Upper lobe of left lung (tissue), 6 donors: Measurements from ENCODE around the gene EIF5A2. TPM values are rescaled to one million over a fixed set of nuclear protein-coding genes. Genes with fewer than 3 reads are reported as not detected.
"Not testable (repeated sequence)": the region's sequence is repeated elsewhere in the genome, so short reads cannot be mapped to it uniquely, and the experiment has no call there.

Source experiments
- ATAC-seq, 2 donors: fragments of 200-7000 bp; cut with Tn5 transposase; one replicate each; pipeline ENCODE4 v1.9.1; 2022; ENCODE audit warnings: mild to moderate bottlenecking in 2 of 2, moderate library complexity in 2 of 2; ENCODE audit not compliant: low FRiP score in 2 of 2
- DNase-seq, 2 donors: peaks; one replicate each; pipeline ENCODE4 v3.0.0-alpha.2; 2019 to 2020
- H3K27ac ChIP-seq, 4 donors: fragments of 200-600 bp; sonication (generic); one replicate each; pipeline ENCODE4 v1.5.1; 2016 to 2019
- H3K27me3 ChIP-seq, 4 donors: fragments of 200-600 bp; sonication (generic); one replicate each; pipeline ENCODE4 v1.5.1; 2017 to 2019
- H3K36me3 ChIP-seq, 4 donors: fragments of 200-600 bp; sonication (generic); one replicate each; pipeline ENCODE4 v1.5.1; 2016 to 2019
- H3K4me1 ChIP-seq, 4 donors: fragments of 200-600 bp; sonication (generic); one replicate each; pipeline ENCODE4 v1.5.1; 2018 to 2019
- H3K4me3 ChIP-seq, 4 donors: fragments of 200-600 bp; sonication (generic); one replicate each; pipeline ENCODE4 v1.5.1; 2017 to 2019; ENCODE audit warnings: mild to moderate bottlenecking in 2 of 4, moderate library complexity in 1 of 4
- H3K9me3 ChIP-seq, 4 donors: fragments of 200-600 bp; sonication (generic); one replicate each; pipeline ENCODE4 v1.5.1; 2018 to 2019
- EP300 ChIP-seq, 4 donors: sonication (generic); formaldehyde crosslinking; IDR thresholded peaks; one replicate each; pipeline ENCODE4 v1.5.1; 2017; ENCODE audit warnings: antibody characterized with exemption in 4 of 4, control low read depth in 2 of 4
- POLR2A ChIP-seq, 4 donors: fragments of 450-650 bp; IDR thresholded peaks; one replicate each; pipeline ENCODE4 v1.5.1; 2016 to 2017; ENCODE audit warnings: antibody characterized with exemption in 4 of 4, mild to moderate bottlenecking in 2 of 4
- POLR2AphosphoS5 ChIP-seq, 2 donors: sonication (generic); formaldehyde crosslinking; IDR thresholded peaks; one replicate each; pipeline ENCODE4 v1.5.1; 2017; ENCODE audit warnings: antibody characterized with exemption in 2 of 2
- WGBS, 2 donors: methylation state at CpG; one replicate each; pipeline ENCODE4 v1.1.5; 2017 to 2018; 5-methylcytosine and 5-hydroxymethylcytosine counted together
- total RNA-seq, 6 donors: library from RNA; depleted of rRNA in 4 of 6; stranded (reverse); fragments of >200 nt in 4 of 6; gene quantifications; one replicate each; pipeline versions ENCODE4 v1.1.0 to v1.2.1, GENCODE V29; 2016 to 2021
- TF ChIP-seq, protein P1 (sequence below), 6 experiments: fragments of 450-650 bp in 4 of 6; fragments of 200-600 bp in 2 of 6; sonication (generic) in 2 of 6; IDR thresholded peaks; one replicate each; pipeline ENCODE4 v1.5.1; 2016 to 2019; ENCODE audit warnings: antibody characterized with exemption in 6 of 6
- donor health status: DM: no; HTN: no; CAD: no; lungs with moderate emphysema.
- donor health status: DM: no; HTN: yes; CAD: no; lungs with severe emphysema.

Gene EIF5A2
- total RNA-seq, 6 donors from 2014 or later = 2.0 to 6.2 (median 2.9) TPM; not detected in 2

DNA sequence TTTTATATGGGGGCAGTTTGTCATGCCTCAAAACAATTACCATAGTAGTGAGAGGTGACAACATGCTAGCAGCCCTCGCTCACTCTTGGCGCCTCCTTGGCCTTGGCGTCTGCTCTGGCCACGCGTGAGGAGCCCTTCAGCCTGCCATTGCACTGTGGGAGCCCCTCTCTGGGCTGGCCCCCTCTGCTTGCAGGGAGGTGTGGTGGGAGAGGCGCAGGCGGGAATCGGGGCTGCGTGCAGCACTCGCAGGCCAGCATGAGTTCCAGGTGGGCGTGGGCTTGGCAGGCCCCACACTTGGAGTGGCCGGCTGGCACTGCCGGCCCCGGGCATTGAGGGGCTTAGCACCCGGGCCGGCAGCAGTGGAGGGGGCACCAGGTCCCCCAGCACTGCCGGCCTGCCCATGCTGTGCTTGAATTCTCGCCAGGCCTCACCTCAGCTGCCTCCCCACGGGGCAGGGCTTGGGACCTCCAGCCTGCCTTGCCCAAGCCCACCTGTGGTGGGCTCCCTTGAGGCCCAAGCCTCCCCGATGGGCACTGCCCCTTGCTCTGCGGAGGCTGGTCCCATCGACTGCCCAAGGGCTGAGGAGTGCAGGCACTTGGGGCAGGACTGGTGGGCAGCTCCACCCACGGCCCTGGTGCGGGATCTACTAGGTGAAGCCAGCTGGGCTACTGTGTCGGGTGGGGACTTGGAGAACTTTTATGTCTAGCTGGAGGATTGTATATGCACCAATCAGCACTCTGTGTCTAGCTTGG is 38.8 kb upstream of the EIF5A2 start:
- Histone ChIP-seq H3K27ac (no peak overlapping the region), H3K36me3 (no peaks in the 10 kb centered on the region), H3K9me3 (no peaks in the 10 kb centered on the region), H3K4me3 (no peak overlapping the region), H3K4me1 (no peaks in the 10 kb centered on the region), H3K27me3 (no peaks in the 10 kb centered on the region)
- TF ChIP-seq POLR2A (IDR thresholded peaks at IDR 0.05) (no peak), POLR2AphosphoS5 (IDR thresholded peaks at IDR 0.05) (no peak), EP300 (IDR thresholded peaks at IDR 0.05) (no peak)
- TF ChIP-seq, protein P1, sequence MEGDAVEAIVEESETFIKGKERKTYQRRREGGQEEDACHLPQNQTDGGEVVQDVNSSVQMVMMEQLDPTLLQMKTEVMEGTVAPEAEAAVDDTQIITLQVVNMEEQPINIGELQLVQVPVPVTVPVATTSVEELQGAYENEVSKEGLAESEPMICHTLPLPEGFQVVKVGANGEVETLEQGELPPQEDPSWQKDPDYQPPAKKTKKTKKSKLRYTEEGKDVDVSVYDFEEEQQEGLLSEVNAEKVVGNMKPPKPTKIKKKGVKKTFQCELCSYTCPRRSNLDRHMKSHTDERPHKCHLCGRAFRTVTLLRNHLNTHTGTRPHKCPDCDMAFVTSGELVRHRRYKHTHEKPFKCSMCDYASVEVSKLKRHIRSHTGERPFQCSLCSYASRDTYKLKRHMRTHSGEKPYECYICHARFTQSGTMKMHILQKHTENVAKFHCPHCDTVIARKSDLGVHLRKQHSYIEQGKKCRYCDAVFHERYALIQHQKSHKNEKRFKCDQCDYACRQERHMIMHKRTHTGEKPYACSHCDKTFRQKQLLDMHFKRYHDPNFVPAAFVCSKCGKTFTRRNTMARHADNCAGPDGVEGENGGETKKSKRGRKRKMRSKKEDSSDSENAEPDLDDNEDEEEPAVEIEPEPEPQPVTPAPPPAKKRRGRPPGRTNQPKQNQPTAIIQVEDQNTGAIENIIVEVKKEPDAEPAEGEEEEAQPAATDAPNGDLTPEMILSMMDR (IDR thresholded peaks at IDR 0.05) = no peak
- DNase-seq (peak in 1 of 2 donors; percentile 57), ATAC-seq (peak in 1 of 2 donors; percentile 22)
- 92 to 99% methylated on average over 19 to 23 of the region's 25 CpGs for WGBS, 2 donors

DNA sequence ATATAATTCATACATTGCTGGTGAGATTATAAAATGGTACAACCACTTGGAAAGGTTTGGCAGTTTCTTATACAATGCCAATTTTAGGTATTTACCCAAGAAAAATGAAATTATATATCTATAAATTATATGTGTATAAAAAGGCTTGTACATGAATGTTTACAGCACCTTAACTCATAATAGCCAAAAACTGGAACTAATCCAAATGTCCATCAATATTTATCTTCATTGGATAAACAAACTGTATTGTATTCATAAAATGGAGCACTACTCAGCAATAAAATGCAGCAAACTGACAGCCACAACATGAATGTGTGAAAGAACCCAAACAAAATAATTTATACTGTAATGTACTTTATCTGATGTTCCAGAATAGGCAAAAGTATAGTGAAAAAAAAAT is 33.6 kb upstream of the EIF5A2 start:
- no peak for TF ChIP-seq POLR2AphosphoS5 (IDR thresholded peaks at IDR 0.05)
- no peak for TF ChIP-seq POLR2A (IDR thresholded peaks at IDR 0.05)
- TF ChIP-seq, protein P1 (IDR thresholded peaks at IDR 0.05) = no peak
- TF ChIP-seq EP300 (IDR thresholded peaks at IDR 0.05) = no peak
- DNase-seq = no peak
- Histone ChIP-seq H3K27ac (no peak overlapping the region), H3K4me3 (no peak overlapping the region), H3K36me3 (no peaks in the 10 kb centered on the region), H3K4me1 (no peaks in the 10 kb centered on the region), H3K27me3 (no peaks in the 10 kb centered on the region), H3K9me3 (peaks cover 3 to 12% (median 11%) of the 10 kb centered on the region in 4 donors)
- no peak for ATAC-seq

DNA sequence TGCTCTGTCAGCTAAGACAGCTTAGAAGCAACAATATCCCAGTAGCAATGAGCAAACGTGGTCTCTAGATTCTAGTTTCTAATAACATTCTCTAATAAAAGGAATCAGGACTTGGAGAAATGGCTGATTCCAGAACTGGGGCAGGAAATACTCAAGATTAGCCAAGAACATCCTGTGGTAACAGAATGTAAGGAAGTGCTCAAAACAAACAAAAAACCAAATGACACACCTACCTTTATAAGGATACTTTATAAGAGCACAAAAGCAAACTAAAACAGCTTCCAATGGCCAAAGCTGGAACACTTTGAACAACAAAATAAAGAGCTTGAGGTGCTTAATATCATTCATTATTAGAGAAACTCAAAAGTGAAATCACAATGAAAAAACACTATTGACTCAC is 33.1 kb upstream of the EIF5A2 start:
- no peak overlapping the region for H3K4me3 ChIP-seq
- H3K9me3 ChIP-seq = peaks cover 3 to 12% (median 11%) of the 10 kb centered on the region in 4 donors
- H3K36me3 ChIP-seq = no peaks in the 10 kb centered on the region
- TF ChIP-seq, protein P1 (IDR thresholded peaks at IDR 0.05) = no peak
- no peak for TF ChIP-seq EP300 (IDR thresholded peaks at IDR 0.05)
- no peak for TF ChIP-seq POLR2A (IDR thresholded peaks at IDR 0.05)
- TF ChIP-seq POLR2AphosphoS5 (IDR thresholded peaks at IDR 0.05) = no peak
- no peak for DNase-seq
- no peaks in the 10 kb centered on the region for H3K4me1 ChIP-seq
- H3K27me3 ChIP-seq = no peaks in the 10 kb centered on the region
- no peak overlapping the region for H3K27ac ChIP-seq
- WGBS, 2 donors = 63 to 67% methylated on average over 1 of the region's 1 CpG
- no peak for ATAC-seq

DNA sequence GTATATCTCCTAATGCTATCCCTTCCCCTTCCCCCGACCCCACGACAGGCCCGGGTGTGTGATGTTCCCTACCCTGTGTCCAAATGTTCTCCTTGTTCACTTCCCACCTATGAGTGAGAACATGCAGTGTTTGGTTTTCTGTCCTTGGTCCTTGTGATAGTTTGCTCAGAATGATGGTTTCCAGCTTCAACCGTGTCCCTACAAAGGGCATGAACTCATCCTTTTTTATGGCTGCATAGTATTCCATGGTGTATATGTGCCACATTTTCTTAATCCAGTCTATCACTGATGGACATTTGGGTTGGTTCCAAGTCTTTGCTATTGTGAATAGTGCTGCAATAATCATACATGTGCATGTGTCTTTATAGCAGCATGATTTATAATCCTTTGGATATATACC is 24.6 kb upstream of the EIF5A2 start:
- H3K4me1 ChIP-seq = not testable (repeated sequence)
- whole genome bisulfite sequencing, 2 donors = 93 to 95% methylated on average over 4 of the region's 4 CpGs

DNA sequence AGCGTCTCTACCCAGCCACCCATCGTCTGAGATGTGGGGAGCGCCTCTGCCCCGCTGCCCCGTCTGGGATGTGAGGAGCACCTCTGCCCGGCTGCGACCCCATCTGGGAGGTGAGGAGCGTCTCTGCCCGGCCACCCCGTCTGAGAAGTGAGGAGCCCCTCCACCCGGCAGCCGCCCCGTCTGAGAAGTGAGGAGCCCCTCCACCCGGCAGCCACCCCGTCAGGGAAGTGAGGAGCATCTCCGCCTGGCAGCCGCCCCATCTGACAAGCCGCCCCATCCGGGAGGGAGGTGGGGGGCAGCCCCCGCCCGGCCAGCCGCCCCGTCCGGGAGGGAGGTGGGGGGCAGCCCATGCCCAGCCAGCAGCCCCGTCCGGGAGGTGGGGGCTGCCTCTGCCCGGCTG is 15.1 kb upstream of the EIF5A2 start:
- H3K9me3 ChIP-seq = peaks cover 0 to 11% (median 4%) of the 10 kb centered on the region in 4 donors
- H3K36me3 ChIP-seq, H3K4me1 ChIP-seq, ATAC-seq, H3K4me3 ChIP-seq, H3K27me3 ChIP-seq, H3K27ac ChIP-seq: not testable (repeated sequence)
- peak in 1 of 2 donors; percentile 66 for DNase-seq
- 91 to 100% methylated on average over 1 to 26 of the region's 27 CpGs for WGBS, 2 donors

More for the DNA sequence above, 24.6 kb upstream of the EIF5A2 start:
- H3K27me3 ChIP-seq, H3K36me3 ChIP-seq, H3K4me3 ChIP-seq, DNase-seq, ATAC-seq, H3K9me3 ChIP-seq, H3K27ac ChIP-seq: not testable (repeated sequence)

DNA sequence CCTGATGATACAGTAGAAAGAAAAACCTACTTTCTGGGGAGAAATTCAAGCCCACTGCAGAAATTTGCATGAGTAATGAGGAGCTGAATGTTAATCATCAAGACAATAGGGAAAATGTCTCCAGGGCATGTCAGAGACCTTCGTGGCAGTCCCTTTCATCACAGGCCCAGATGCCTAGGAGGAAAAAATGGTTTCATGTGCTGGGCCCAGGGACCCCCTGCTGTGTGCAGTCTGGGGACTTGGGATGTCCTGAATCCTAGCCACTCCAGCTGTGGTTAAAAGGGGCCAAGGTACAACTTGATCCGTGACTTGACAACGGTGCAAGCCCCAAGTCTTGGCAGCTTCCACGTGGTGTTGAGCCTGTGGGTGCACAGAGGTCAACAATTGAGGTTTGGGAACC is 10.3 kb upstream of the EIF5A2 start:
- TF ChIP-seq POLR2A (IDR thresholded peaks at IDR 0.05) = no peak
- TF ChIP-seq EP300 (IDR thresholded peaks at IDR 0.05) = no peak
- TF ChIP-seq POLR2AphosphoS5 (IDR thresholded peaks at IDR 0.05) = no peak
- TF ChIP-seq, protein P1 (IDR thresholded peaks at IDR 0.05) = no peak
- H3K27ac ChIP-seq = no peak overlapping the region
- no peak overlapping the region for H3K4me3 ChIP-seq
- H3K9me3 ChIP-seq = peaks cover 0 to 21% (median 8%) of the 10 kb centered on the region in 4 donors
- no peaks in the 10 kb centered on the region for H3K36me3 ChIP-seq
- DNase-seq (no peak), ATAC-seq (no peak)
- no peaks in the 10 kb centered on the region for H3K4me1 ChIP-seq
- no peaks in the 10 kb centered on the region for H3K27me3 ChIP-seq
- WGBS, 2 donors = 71 to 85% methylated on average over 4 of the region's 4 CpGs
